Psoas muscle (tissue), 8 donors: Measurements from ENCODE around the gene DNAH12. TPM values are rescaled to one million over a fixed set of nuclear protein-coding genes. Genes with fewer than 3 reads are reported as not detected.

ENCODE experiments used
- ATAC-seq, 4 donors: fragments of 200-7000 bp; cut with Tn5 transposase; one replicate each; pipeline ENCODE4 v1.9.1; 2020; ENCODE audit warnings: moderate library complexity in 3 of 4, mild to moderate bottlenecking in 2 of 4
- DNase-seq, 2 donors: peaks; one replicate each; pipeline ENCODE4 v3.0.0-alpha.2; 2020
- H3K27ac ChIP-seq: fragments of 200-600 bp; one replicate; pipeline ENCODE4 v1.8.0; 2022
- H3K27me3 ChIP-seq, 3 donors: fragments of 200-600 bp in 1 of 3; one replicate each; pipeline versions ENCODE4 v1.6.1 to v1.8.0; 2013 to 2022; ENCODE audit warnings: low read length in 2 of 3, mild to moderate bottlenecking in 2 of 3, moderate library complexity in 1 of 3; ENCODE audit not compliant: insufficient read depth in 3 of 3
- H3K36me3 ChIP-seq, 2 donors: fragments of 200-600 bp in 1 of 2; one replicate each; pipeline versions ENCODE4 v1.6.1 to v1.8.0; 2013 to 2022; ENCODE audit warnings: low read depth in 1 of 2, mild to moderate bottlenecking in 1 of 2, moderate library complexity in 1 of 2; ENCODE audit not compliant: insufficient read depth in 1 of 2
- H3K4me1 ChIP-seq: fragments of 200-600 bp; one replicate; pipeline ENCODE4 v1.8.0; 2022
- H3K4me3 ChIP-seq: fragments of 200-600 bp; one replicate; pipeline ENCODE4 v1.8.0; 2022; ENCODE audit warnings: mild to moderate bottlenecking
- H3K9me3 ChIP-seq: fragments of 200-600 bp; one replicate; pipeline ENCODE4 v1.8.0; 2022
- WGBS, 3 donors: extraction: QIAGEN DNeasy Blood & Tissue Kit; methylation state at CpG; one replicate each; pipeline versions ENCODE4 v1.1.6 to v1.1.7; 2013; 5-methylcytosine and 5-hydroxymethylcytosine counted together
- intact Hi-C, 2 donors: fragments of 100-400 bp; cut with DNase I; formaldehyde crosslinking; loops; one replicate each; pipeline versions ENCODE4 v1.11.0 to v1.14.2; 2022
- long read RNA-seq, 2 donors: library from polyadenylated mRNA; unstranded; transcript quantifications; one replicate each; pipeline ENCODE4 v2.0.0, GENCODE V29; 2021
- polyA plus RNA-seq, 3 donors: library from polyadenylated mRNA; stranded (reverse); fragments of 200-250 nt; gene quantifications; one replicate each; pipeline ENCODE4 v1.2.3, GENCODE V29; 2013
- total RNA-seq, 4 donors: library from RNA; stranded (reverse); fragmentation: NEBNext Ultra II Directional in 2 of 4; extraction: Animal tissue kit (Norgen Biotek cat#: 25700) in 2 of 4; gene quantifications; one replicate each; pipeline versions ENCODE4 v1.2.1 to v1.2.4, GENCODE V29; 2021 to 2023
- TF ChIP-seq, protein P1 (sequence below): fragments of 200-600 bp; IDR thresholded peaks from one replicate; pipeline ENCODE4 v1.8.0; 2022; ENCODE audit warnings: antibody characterized with exemption
- donor health status: healthy with polysubstance abuse.
- donor health status: DM: no; HTN: no; CAD: no; lungs with moderate emphysema.
- donor health status: Bipolar disorder and iron deficiency.
- donor health status: healthy.
- donor health status: DM: yes; HTN: yes; CAD: no.
- donor health status: DM: no; HTN: no; CAD: no.
- donor health status: DM: no; HTN: no; CAD: no.
- donor health status: DM: yes; HTN: yes; CAD: no.

DNAH12 gene, protein sequence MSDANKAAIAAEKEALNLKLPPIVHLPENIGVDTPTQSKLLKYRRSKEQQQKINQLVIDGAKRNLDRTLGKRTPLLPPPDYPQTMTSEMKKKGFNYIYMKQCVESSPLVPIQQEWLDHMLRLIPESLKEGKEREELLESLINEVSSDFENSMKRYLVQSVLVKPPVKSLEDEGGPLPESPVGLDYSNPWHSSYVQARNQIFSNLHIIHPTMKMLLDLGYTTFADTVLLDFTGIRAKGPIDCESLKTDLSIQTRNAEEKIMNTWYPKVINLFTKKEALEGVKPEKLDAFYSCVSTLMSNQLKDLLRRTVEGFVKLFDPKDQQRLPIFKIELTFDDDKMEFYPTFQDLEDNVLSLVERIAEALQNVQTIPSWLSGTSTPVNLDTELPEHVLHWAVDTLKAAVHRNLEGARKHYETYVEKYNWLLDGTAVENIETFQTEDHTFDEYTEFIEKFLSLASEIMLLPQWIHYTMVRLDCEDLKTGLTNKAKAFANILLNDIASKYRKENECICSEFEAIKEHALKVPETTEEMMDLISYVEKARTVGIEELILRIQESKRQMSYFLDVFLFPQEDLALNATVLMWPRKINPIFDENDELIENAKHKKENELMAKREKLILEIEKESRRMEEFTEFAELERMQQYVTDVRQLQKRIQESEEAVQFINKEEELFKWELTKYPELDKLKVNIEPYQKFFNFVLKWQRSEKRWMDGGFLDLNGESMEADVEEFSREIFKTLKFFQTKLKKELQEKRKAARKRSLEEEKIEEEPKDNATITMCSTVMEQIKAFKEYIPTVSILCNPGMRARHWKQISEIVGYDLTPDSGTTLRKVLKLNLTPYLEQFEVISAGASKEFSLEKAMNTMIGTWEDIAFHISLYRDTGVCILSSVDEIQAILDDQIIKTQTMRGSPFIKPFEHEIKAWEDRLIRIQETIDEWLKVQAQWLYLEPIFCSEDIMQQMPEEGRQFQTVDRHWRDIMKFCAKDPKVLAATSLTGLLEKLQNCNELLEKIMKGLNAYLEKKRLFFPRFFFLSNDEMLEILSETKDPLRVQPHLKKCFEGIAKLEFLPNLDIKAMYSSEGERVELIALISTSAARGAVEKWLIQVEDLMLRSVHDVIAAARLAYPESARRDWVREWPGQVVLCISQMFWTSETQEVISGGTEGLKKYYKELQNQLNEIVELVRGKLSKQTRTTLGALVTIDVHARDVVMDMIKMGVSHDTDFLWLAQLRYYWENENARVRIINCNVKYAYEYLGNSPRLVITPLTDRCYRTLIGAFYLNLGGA (N-terminal part only)
- total RNA-seq (under 1 TPM; 0.04 to 0.34 (median 0.08) TPM), polyA plus RNA-seq (under 1 TPM in 2 of 3 donors, not detected in 1; under 0.01 to 0.27 TPM)
- long read RNA-seq, donor 1 = 0 reads
- long read RNA-seq, donor 2 = 0 reads

- ATAC-seq = no peak
- WGBS, 3 donors = 11 to 12% (median 11%) methylated on average over 20 of the region's 20 CpGs
- H3K9me3 ChIP-seq = no peaks in the 10 kb centered on the region
Observed at GRCh38 chr3:57544181-57545125, at the start of gene DNAH12. TSS of gene DNAH12 (minus strand) at chr3:57544344. CDS start at chr3:57542870, 1,474 bp downstream.

GRCh38 chr3:57592306-57592705, 48.2 kb upstream of the DNAH12 start:
- Histone ChIP-seq H3K4me3 (no peak overlapping the region), H3K27ac (no peak overlapping the region), H3K36me3 (no peaks in the 10 kb centered on the region), H3K27me3 (no peaks in the 10 kb centered on the region), H3K9me3 (no peaks in the 10 kb centered on the region), H3K4me1 (peaks cover 43% of the 10 kb centered on the region)
- 62 to 68% (median 63%) methylated on average over 6 of the region's 6 CpGs for WGBS, 3 donors
- intact Hi-C loops = loop anchor here in 1 of 2 donors (10.0 kb wide), 1 partner anchor 102 kb away; the partner anchor contains the start of gene DENND6A
- DNase-seq (no peak), ATAC-seq (no peak)
- TF ChIP-seq, protein P1, sequence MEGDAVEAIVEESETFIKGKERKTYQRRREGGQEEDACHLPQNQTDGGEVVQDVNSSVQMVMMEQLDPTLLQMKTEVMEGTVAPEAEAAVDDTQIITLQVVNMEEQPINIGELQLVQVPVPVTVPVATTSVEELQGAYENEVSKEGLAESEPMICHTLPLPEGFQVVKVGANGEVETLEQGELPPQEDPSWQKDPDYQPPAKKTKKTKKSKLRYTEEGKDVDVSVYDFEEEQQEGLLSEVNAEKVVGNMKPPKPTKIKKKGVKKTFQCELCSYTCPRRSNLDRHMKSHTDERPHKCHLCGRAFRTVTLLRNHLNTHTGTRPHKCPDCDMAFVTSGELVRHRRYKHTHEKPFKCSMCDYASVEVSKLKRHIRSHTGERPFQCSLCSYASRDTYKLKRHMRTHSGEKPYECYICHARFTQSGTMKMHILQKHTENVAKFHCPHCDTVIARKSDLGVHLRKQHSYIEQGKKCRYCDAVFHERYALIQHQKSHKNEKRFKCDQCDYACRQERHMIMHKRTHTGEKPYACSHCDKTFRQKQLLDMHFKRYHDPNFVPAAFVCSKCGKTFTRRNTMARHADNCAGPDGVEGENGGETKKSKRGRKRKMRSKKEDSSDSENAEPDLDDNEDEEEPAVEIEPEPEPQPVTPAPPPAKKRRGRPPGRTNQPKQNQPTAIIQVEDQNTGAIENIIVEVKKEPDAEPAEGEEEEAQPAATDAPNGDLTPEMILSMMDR = no peak

More at GRCh38 chr3:57544181-57545125, at the start of gene DNAH12:
- no peaks in the 10 kb centered on the region for H3K27me3 ChIP-seq
- no peak for DNase-seq
- intact Hi-C loops = no loop called here
- no peaks in the 10 kb centered on the region for H3K36me3 ChIP-seq
- TF ChIP-seq, protein P1 = no peak
- H3K4me3 ChIP-seq = no peak within 1 kb of the TSS
- H3K27ac ChIP-seq = no peak within 1 kb of the TSS
- no peaks in the 10 kb centered on the region for H3K4me1 ChIP-seq

DNA sequence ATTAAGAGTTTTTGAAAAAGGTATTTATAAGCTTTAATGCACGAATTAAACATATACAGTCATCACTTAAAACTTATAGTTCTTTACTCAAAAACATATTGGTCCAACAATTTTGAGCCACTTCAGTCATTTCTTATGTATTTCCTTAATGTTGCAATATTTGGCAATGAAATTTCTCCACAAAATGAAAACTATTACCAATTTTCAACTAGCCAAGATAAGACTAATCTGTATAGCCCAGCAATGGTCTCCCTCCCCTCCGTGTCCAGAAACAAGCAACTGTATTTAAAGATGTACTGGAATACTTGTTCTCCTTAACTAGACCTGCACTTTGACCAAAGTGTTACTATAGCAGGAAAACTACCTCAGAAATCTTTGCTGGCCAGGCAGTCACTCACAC, 43.8 kb upstream of the DNAH12 start:
- H3K4me1 ChIP-seq = peaks cover 21% of the 10 kb centered on the region
- H3K9me3 ChIP-seq = no peaks in the 10 kb centered on the region
- ATAC-seq (no peak), DNase-seq (no peak)
- no peak overlapping the region for H3K27ac ChIP-seq
- TF ChIP-seq, protein P1 = no peak
- no peak overlapping the region for H3K4me3 ChIP-seq
- H3K27me3 ChIP-seq = no peaks in the 10 kb centered on the region
- intact Hi-C loops = no loop called here
- 79 to 94% (median 87%) methylated on average over 2 of the region's 2 CpGs for WGBS, 3 donors
- peaks cover 4 to 12% of the 10 kb centered on the region in 2 donors for H3K36me3 ChIP-seq
